ENCODE data around the gene VSIG4. TPM values are rescaled to one million over a fixed set of nuclear protein-coding genes. Genes with fewer than 3 reads are reported as not detected.

Gene VSIG4
- polyA plus RNA-seq, 1 of the 3 experiments (the other 2 are of a cell fraction) = not detected

GRCh38 chrX:66076801-66077200 lies 36.9 kb upstream of the VSIG4 start:
- Histone ChIP-seq H3K9ac (no peak overlapping the region), H3K9me2 (no peaks in the 10 kb centered on the region), H3K4me2 (no peak overlapping the region), H3K79me2 (ENCODE audit: insufficient read depth) (no peaks in the 10 kb centered on the region), H3K9me3 (no peaks in the 10 kb centered on the region), H3K4me1 (ENCODE audit: control insufficient read depth in 1 of 2, insufficient read depth in 2 of 2, low read depth in 1 of 2, low read length in 1 of 2) (no peaks in the 10 kb centered on the region), H3K4me3 (ENCODE audit: low read depth in 2 of 2, low read length in 1 of 2) (no peak overlapping the region), H3K27me3 (ENCODE audit: insufficient read depth) (no peaks in the 10 kb centered on the region; the same call in 1 of the 2 replicates), H4K20me1 (ENCODE audit: insufficient read depth) (no peaks in the 10 kb centered on the region), H3K27ac (ENCODE audit: low read depth in 2 of 2, low read length in 1 of 2) (no peak overlapping the region), H3F3A (replicated peaks; ENCODE audit: insufficient read depth) (no peaks in the 10 kb centered on the region), H2AFZ (ENCODE audit: low read depth) (no peak overlapping the region), H3K36me3 (replicated peaks in 1 of 2; ENCODE audit: control insufficient read depth in 1 of 2, insufficient read depth in 2 of 2, low read length in 1 of 2) (no peaks in the 10 kb centered on the region)
- WGBS (ENCODE audit: low lambda C conversion rate) = 0% methylated on average over 1 of the region's 1 CpG
- ChIA-PET CTCF (no interaction called here), POLR2A (no interaction called here)
- TF ChIP-seq EP300 (IDR thresholded peaks at IDR 0.05; ENCODE audit: borderline replicate concordance in 1 of 2, low read depth in 1 of 2, low read length in 1 of 2) (no peak), EZH2phosphoT487 (IDR thresholded peaks at IDR 0.05; ENCODE audit: borderline replicate concordance, low read depth) (no peak)
- DNase-seq = no peak

- ChIA-PET POLR2A (no interaction called here), CTCF (no interaction called here)
- no peak overlapping the region for H3K4me3 ChIP-seq (ENCODE audit: low read depth in 2 of 2, low read length in 1 of 2)
- no peaks in the 10 kb centered on the region for H3K4me1 ChIP-seq (ENCODE audit: control insufficient read depth in 1 of 2, insufficient read depth in 2 of 2, low read depth in 1 of 2, low read length in 1 of 2)
- no peaks in the 10 kb centered on the region; the same call in 1 of the 2 replicates for H3K27me3 ChIP-seq (ENCODE audit: insufficient read depth)
- H3K4me2 ChIP-seq = no peak overlapping the region
- H4K20me1 ChIP-seq (ENCODE audit: insufficient read depth) = no peaks in the 10 kb centered on the region
- TF ChIP-seq, protein P1, sequence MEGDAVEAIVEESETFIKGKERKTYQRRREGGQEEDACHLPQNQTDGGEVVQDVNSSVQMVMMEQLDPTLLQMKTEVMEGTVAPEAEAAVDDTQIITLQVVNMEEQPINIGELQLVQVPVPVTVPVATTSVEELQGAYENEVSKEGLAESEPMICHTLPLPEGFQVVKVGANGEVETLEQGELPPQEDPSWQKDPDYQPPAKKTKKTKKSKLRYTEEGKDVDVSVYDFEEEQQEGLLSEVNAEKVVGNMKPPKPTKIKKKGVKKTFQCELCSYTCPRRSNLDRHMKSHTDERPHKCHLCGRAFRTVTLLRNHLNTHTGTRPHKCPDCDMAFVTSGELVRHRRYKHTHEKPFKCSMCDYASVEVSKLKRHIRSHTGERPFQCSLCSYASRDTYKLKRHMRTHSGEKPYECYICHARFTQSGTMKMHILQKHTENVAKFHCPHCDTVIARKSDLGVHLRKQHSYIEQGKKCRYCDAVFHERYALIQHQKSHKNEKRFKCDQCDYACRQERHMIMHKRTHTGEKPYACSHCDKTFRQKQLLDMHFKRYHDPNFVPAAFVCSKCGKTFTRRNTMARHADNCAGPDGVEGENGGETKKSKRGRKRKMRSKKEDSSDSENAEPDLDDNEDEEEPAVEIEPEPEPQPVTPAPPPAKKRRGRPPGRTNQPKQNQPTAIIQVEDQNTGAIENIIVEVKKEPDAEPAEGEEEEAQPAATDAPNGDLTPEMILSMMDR (IDR thresholded peaks at IDR 0.05) = no peak
- TF ChIP-seq EZH2phosphoT487 (IDR thresholded peaks at IDR 0.05; ENCODE audit: borderline replicate concordance, low read depth) (no peak), YY1 (IDR thresholded peaks at IDR 0.05; ENCODE audit: low read depth) (no peak), EP300 (IDR thresholded peaks at IDR 0.05; ENCODE audit: borderline replicate concordance in 1 of 2, low read depth in 1 of 2, low read length in 1 of 2) (no peak), MAX (IDR thresholded peaks at IDR 0.05; ENCODE audit: low read depth) (no peak), RAD21 (IDR thresholded peaks at IDR 0.05; ENCODE audit: low read length) (no peak)
- TF ChIP-seq, protein P2, sequence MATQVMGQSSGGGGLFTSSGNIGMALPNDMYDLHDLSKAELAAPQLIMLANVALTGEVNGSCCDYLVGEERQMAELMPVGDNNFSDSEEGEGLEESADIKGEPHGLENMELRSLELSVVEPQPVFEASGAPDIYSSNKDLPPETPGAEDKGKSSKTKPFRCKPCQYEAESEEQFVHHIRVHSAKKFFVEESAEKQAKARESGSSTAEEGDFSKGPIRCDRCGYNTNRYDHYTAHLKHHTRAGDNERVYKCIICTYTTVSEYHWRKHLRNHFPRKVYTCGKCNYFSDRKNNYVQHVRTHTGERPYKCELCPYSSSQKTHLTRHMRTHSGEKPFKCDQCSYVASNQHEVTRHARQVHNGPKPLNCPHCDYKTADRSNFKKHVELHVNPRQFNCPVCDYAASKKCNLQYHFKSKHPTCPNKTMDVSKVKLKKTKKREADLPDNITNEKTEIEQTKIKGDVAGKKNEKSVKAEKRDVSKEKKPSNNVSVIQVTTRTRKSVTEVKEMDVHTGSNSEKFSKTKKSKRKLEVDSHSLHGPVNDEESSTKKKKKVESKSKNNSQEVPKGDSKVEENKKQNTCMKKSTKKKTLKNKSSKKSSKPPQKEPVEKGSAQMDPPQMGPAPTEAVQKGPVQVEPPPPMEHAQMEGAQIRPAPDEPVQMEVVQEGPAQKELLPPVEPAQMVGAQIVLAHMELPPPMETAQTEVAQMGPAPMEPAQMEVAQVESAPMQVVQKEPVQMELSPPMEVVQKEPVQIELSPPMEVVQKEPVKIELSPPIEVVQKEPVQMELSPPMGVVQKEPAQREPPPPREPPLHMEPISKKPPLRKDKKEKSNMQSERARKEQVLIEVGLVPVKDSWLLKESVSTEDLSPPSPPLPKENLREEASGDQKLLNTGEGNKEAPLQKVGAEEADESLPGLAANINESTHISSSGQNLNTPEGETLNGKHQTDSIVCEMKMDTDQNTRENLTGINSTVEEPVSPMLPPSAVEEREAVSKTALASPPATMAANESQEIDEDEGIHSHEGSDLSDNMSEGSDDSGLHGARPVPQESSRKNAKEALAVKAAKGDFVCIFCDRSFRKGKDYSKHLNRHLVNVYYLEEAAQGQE (IDR thresholded peaks at IDR 0.05; ENCODE audit: low read depth, low read length) = no peak
- no peaks in the 10 kb centered on the region for H3F3A ChIP-seq (replicated peaks; ENCODE audit: insufficient read depth)
- no peaks in the 10 kb centered on the region for H3K36me3 ChIP-seq (replicated peaks in 1 of 2; ENCODE audit: control insufficient read depth in 1 of 2, insufficient read depth in 2 of 2, low read length in 1 of 2)
- no peak overlapping the region for H3K27ac ChIP-seq (ENCODE audit: low read depth in 2 of 2, low read length in 1 of 2)
- no peaks in the 10 kb centered on the region for H3K79me2 ChIP-seq (ENCODE audit: insufficient read depth)
- no peaks in the 10 kb centered on the region for H3K9me3 ChIP-seq
- H2AFZ ChIP-seq (ENCODE audit: low read depth) = peak overlapping the region; percentile 66
- DNase-seq = no peak
- 2% methylated on average over 24 of the region's 24 CpGs for WGBS (ENCODE audit: low lambda C conversion rate)
- H3K9me2 ChIP-seq = no peaks in the 10 kb centered on the region
- H3K9ac ChIP-seq = no peak overlapping the region
Observed at GRCh38 chrX:66074920-66075879, 35.3 kb upstream of the VSIG4 start.

Measured in SK-N-SH (cell line).